H54 (cell line): Measurements from ENCODE around the gene IQCK.

Experiments used
- DNase-seq: peaks from one replicate; pipeline ENCODE4 v3.0.0; 2011; ENCODE audit warnings: low spot score, mixed read lengths; ENCODE audit not compliant: insufficient read length
- FAIRE-seq: peaks from 3 replicates; lab custom pipeline; 2011; peaks lifted over from hg19 to GRCh38; lab: Jason Lieb, UNC
- POLR2A ChIP-seq: IDR thresholded peaks from 2 replicates; pipeline ENCODE4 v1.6.1; 2011; ENCODE audit warnings: low read depth, mild to moderate bottlenecking, low read length

Gene IQCK

DNA sequence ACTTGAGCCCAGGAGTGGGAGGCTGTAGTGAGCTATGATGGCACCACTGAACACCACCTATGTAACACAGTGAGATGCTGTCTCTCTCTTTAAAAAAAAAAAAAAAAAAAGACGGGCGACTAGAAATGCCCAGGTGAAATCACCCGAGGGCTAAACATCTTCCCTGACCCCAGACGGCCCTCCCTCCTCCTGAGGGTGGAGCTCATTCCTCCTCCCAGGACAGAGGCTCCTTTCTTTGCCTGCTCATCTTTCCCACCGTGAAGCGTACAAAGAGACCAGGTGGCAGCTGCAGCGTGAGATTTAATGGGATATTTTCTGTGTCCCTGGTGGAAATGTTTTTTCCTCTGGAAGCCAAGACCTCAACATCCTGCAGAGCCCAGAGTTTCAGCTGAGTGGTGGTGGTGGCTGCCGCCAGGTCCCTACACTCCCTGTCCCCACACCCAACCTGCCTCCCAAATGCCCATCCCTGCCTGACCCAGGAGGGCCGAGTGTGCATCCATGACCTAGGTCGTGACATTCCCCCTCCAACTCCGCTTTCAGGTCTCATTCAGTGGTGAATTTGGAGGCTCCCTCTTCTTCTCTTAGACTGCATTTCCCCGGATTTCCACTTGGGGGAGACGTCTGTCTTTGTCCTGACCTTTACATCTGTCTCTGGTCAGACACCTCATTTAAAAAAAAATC, 181.0 kb downstream of the IQCK start:
- no peak for DNase-seq
- FAIRE-seq = no peak
- no peak for TF ChIP-seq POLR2A

DNA sequence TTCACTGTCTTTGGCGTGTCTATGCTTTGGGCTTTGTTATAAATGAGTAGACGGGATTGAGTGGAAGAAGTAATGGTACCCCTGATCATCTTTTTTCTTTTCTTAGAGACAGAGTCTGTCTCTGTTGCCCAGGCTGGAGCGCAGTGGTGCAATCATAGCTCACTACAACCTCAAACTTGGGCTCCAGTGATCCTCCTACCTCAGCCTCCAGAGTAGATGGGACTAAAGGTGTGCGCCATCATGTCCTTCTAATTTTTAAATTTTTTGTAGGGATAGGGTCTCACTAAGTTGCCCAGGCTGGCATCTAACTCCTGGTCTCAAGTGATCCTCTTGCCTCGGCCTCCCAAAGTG, 181.5 kb downstream of the IQCK start:
- DNase-seq (no peak), FAIRE-seq (no peak)
- TF ChIP-seq POLR2A = no peak

DNA sequence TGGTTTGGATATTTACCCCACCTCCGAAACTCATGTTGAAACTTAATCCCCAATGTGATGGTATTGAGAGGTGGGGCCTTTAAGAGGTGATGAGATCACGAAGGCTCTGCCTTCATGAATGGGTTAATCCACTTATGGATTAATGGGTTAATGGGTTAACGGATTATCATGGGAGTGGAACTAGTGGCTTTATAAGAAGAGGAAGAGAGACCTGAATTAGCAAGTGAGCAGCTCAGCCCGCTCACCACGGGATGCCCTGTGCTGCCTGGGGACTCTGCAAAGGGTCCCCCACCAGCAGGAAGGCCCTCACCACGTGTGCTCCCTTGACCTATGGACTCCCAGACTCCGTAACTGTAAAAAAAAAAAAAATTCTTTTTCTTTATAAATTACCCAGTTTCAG, 183.1 kb downstream of the IQCK start:
- no peak for DNase-seq
- TF ChIP-seq POLR2A = no peak
- FAIRE-seq = no peak

DNA sequence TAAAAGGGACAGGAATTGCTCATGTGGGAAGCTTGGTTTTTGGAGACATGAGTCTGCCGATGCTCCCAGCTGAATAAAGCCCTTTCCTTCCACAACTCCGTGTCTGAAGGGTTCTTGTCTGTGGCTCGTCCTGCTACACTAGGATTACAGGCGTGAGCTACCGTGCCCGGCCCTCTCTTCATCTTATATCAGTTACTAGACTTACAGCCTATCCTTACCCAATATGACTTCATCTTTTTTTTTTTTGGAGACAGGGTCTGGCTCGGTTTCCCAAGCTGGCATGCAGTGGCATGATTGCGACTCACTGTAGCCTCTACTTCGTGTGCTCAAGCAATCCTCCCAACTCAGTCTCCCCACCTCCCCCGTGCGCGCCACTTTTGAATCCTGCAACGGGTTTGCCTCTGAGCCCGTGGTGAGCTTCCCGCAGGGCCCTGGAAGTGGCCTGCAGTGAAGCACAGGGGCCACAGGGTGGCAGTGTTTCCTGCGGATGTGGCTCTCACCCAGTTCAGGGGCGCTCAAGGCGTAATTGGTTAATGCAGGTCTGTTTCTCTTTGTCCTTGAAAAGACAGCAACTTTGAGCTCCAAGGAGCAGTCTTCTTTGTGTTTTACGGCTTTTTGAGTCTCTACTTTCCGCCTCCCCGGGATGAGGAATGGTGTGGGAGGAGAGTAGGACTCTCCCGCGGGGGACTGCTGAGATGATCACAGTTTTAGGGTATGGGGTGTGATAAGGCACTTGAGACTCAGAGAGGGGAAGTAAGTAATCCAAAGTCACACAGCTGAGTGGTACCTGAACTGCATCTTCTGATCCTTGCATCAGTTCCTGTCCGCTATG, 189.3 kb downstream of the IQCK start:
- FAIRE-seq (peak; percentile 15), DNase-seq (peak; percentile 73)
- no peak for TF ChIP-seq POLR2A
